SKM-1 (cell line): Measurements from ENCODE around the gene MATN1.

Experiments used
- DNase-seq: peaks from one replicate; lab custom pipeline; 2025; ENCODE audit not compliant: unreplicated experiment; lab: John Stamatoyannopoulos, UW

MATN1 gene

DNA sequence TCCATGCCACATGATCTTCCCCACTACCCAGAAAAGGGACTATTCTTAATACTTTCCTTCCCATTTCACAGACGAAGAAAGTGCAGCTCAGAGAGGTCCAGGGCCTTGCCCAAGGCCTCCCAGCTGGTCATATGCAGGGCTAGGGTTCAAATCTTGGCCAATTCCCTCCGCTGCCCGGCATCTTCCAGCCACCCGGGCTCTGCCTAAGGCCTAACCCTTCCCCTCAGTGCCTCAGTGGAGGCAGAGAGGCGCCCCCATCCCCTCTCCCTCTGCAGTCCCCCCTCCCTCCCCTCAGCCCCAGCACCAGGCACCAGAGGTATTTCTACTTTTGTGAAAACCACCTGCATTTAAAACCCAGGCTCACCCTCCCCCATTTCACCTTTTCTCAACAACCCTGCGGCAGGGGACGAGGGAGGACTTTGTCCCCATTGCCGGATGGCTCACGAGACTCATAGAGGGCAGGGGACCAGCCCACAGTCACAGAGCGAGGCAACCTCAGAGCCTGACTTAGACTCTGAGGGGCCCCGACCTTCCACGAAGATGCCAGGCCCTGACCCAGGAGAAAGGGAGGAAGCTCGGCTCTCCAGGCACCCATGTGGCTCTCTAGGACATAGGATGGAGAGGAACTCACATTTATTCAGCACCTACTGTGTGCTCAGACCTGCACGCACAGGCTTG lies 21.9 kb upstream of the MATN1 start:
- no peak for DNase-seq

DNA sequence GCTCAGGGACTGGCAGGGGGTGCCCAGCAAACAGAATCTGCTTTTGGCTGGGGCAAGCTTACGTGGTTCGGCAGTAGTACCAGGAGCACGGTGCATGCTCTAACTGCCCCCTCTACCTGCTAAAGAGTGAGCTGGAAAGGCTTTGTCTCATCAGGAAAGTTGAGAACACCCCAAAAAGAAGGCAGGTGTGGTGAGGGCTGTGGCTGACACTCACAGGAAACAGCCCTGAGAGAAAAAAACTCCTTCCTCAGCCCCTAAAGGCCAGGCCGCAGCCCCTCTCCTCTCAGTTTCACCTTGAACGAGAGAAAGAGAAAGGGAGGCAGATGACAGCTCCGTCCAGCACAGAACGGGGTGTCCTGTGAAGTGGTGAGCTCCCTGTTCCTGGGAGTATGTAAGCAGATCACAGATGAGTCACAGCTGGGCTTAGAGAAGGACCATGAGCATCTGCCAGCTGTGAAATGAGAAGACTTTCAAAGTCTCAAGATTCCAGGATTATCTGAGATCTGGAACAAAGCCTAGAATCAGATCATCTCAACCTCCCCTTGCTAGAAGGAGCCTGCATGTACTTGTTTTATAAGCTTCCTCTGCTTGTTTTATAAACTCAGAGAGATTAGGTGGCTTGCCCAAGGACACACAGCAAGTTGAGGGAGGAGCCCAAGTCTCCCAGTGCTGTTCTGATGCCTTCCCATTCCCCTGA lies 20.8 kb upstream of the MATN1 start:
- no peak for DNase-seq

DNA sequence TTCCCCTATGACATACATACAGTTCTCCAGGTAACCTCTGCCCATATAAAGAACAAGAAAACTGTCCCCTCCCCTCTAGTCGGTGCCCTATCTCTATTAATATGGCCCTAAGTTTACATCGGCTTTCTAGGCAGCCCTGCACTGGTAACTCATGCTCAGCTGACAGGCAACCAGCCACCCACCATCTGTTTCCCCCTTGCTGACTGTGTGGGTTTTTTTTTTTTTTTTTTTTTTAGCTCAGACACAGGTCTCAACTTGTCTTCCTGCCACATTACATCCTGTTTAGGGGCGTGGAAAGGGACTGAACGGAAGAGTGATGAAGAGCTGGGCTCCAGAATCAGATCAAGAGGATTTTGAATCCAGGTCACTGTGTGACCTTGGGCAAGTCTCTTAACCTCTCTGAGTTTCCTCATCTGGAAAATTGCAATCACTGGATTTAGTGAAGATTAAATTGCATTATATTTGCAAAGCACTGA lies 20.2 kb upstream of the MATN1 start:
- DNase-seq, result no peak

DNA sequence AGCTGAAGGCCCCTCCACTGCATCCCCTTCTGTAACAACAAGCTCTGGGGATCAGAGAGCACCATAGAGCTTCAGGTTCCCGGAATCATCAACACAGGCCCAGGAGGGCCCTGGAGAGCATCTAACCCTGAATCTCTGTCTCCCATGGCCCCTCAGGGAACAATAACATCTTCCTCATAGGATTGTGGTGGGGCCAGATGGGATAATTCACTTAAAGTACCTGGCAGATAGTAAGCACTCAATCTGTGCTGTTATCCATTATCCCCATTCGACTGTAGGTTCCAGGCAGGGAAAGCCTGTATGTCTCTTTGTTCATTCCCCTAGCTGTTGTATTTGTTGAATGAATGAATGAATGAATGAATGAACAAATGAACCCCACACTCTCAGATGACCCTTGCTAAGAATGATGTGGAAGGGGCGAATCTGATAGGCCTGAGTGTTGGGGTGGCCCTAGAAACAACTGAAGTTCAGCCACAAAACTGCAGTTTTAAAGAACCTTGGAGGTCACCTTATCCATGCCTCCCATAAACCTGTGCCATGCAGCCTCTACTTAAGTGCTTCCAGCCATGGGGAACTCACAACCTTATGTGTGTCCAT lies 19.7 kb upstream of the MATN1 start:
- DNase-seq, result no peak

DNA sequence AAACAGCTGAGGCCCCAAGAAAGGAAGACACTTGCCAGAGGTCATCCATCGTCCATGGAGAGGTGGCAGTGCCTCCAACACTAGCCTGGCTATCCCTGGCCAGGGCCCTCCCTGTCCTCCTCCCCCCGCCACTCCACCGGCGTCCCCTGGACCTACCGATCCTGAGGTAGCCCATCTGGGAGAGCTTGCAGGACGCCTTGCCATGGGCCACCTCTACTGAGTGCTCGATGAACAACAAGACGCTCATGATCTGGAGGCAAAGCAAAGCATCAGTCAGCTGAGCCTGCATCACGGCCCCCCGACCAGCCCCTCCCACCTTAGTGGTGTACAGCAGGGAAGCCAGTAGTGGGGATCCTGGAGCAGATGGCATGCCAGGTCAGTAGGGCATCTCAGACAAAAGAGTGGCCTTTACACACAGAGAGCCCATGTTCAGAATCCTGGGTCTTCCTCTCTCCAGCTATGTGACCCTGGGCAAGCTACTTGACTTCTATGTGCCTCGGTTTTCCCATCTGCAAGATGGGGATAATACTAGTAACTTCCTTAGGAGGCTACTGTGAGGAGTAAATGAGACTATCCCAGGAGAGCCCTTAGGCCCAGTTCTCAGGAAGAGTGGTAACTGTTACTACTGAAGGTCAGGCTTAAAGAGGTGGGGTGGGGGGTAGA lies 19.0 kb upstream of the MATN1 start:
- DNase-seq, result no peak

DNA sequence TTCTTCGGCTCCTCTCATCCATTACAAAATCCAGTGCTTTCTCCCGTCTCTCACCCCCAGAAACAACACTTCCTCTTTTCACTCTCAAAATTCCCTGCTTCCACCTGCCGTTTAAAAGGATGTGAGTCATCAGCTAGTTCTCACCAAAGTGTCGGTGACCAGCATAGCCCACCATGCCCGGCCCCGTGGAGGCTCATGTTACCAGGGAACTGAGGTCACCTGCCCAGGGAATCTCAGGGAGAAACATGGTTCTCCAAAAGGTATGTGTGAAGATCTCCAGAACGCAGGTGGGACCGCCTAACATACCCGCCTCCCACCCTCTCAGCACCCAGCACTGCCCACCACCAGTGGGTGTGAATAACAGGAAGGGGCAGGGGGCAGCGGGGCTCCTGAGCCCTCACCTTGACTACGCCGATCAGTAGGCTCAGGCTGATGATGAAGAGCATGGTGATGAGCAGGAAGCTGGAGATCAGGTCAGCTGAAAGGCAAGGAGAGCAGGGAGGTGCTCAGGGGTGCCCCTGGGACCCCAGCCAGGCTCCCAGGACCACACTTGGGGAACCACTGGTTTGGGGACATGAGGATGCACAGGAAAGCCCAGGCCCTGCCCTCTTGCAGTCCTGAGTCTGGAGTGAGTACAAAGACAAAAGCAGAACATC lies 18.0 kb upstream of the MATN1 start:
- no peak for DNase-seq

DNA sequence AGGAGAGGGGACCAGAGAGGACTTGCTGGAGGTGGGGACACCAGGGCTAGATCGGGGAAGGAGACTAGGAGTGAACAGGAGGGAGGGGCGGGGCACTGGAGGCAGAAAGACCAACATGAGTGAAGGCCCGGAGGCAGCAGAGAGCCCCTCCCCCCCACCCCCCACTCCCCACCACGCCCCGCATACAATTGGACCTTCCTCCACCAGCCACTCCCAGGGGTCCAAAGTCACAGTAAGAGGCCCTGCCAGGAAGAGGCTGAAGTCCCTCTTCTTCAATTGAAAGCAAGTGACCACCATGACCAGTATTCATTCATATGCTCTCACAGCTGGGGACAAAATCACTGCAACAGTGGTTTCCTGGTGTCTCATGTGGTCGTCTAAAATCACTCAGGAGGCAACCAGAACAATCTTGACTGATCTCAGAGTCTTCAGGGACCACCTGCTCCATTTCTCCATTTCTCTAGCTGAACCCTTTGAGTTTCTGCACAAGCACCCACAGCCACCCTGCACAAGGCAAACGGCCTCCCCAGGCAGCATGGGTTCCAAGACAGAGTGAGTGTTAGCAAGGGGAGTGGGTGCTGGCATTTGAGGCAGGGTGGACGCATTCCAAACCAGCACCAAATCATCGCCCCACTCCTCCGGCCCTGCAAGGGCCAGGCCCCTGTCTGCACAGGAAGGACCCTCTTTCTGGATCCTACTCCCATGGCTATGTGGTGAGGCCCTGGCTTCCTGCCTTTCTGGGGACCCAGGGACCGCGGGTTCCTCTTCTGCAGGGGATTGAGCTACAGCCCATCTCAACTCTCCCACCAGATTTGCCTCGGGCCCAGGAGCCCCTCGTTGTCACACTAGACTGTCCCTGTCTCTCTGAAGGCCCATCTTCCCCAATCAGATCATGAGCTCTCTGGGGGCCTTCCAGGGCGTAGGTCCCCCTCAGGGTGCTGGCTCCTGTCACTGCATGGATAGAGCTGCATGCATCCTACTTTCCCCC lies 17.2 kb upstream of the MATN1 start:
- no peak for DNase-seq

DNA sequence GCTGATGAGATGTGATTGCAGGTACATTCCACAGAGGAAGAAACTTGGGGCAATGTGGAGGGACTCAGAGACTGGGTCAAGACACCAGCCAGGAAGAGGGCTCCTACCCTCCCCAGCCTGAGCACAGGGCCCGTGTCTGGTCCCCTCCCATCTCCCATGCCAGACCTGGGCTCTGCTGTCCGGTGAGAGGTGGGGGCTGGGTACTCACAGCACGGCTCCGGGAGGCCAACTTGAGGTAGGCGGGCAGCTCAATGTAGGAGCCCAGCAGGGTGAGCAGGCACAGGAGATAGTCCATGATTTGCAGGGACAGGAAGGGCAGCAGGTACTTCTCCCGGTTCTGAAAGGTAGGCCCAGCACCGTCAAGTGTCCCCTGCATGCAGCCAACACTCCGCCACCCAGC lies 16.2 kb upstream of the MATN1 start:
- DNase-seq, result no peak

DNA sequence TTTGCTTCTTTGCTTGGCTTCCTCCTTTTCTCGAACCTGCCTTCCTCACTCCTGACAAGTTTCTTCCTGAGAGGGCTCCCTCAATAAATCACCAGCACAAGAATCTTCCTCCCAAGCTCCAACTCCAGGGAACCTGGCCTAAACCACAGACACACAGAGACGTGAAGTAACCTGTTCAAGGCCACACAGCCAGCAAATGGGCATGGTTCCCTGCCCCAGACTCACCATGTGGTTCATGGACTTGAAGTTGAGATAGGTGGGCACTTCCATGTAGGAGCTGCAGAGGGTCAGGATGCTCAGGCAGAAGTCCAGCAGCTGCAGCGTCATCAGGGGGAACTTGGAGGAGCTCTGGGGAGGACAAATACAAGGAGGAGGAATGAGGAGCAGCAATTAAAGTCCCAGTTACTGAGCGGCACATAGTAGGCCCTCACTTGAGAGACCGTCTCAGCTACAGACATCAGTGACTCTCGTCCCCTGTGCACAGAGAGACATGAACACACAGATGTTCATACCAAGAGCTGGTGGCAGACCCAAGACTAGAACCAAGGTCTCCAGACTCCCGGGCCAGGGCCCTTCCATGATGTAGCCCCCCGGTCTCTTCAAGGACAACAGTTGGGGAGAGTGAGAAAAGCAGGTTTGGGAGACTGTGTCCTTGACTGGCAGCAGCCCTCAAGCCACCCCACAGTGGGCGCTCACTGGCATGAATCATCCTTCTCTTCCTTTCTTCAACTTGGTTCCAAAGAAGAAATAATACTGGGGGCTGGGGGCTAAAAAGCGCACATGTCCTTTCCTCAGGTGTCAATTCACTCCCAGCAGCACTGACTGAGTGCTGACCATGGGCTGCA lies 15.6 kb upstream of the MATN1 start:
- DNase-seq, result no peak

DNA sequence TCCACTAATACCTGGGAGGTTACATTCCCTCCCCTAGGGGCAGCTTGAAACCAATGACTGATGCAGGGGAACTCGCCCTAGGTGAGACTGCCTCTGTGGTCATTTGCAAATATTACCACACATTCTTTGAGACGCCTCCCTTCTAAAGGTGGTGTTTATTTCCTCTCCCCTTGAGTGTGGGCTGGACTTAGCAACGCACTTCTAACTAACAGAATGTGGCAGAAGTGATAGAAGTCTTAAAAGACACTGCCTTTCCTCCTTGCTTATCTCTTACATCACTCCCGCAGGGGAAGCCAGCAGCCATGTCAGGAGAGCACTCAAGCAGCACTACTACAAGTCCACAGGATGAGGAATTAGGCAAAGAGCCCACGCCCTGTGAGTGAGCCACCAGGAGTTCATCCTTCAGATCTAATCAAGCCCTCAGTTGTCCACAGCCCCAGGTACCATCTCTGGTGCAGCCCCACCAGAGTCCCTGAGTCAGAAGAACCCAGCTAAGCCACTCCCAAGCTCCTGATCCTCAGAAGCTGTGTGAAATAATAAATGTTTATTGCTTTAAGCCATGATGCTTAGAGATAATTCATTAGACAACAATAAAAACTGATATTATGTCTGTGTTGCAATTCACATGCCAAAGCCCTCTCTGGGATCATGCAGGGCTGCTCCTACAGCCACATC lies 14.8 kb upstream of the MATN1 start:
- no peak for DNase-seq

DNA sequence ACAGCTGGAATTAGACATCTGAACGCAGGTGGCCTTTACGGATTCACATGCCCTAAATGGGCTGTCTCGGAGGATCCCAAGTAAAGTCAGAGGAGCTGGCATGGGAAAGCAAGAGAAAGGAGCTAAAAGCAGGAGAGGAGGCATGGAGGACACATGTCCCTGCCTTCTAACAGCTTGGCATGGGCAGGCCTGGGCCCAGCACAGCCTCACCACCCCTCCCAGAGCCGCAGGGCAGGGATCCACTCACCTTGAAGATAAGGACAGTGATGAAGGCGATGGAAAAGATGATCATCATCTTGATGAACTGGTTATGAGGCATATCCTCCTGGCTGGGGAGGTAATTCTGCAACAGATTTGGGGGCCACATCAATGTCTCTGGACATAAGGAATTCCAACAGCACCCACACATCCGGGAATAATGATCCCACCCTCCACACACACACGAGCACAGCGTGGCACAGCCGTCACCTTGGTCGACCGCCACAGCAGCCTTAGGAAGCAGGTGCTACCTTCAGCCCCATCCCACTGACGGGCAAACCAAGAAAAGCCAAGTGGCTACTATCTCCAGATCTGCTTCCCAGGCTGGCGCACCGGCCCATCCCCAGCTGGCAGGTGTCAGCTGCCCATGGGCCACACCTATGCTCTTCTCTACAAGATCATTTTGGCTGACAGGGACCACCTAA lies 14.1 kb upstream of the MATN1 start:
- no peak for DNase-seq

DNA sequence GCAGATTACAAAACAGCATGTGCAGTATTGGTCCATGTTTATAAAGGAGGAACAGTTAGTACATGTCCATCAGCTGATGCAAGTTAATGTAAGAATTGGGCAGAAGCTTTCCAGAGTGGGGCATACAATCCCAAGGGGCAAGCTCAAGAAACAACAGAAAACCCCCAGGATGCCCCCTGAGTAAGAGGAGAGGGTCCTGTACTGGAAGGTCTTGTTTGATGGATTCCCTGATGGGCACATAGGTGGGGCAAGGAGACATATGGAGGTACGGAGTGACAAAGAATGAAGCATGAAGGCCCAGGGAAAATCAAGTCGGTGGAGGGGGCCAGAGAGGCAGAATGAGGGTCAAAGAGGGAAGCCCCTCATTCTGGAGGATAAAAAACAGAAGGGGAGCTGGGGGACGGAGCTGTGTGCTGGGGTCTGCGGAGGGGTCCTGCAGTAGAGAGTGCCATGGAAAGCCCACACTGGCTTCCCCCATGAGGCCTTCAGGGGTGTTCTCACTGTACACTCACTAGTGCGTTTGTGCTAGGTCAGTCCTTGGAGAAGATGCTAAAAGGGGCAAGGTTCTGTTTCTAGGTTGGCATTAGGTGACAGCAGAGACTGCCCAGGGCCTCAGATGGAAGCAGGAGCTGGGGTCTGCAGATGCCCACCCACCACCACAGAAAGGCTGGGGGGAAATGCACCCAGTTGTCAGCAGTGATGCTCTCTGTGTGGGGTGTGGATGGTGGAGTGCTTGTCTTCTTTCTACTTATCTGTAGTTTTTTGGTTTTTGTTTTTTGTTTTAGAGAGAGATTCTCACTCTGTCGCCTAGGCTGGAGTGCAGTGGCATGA lies 12.5 kb upstream of the MATN1 start:
- DNase-seq, result no peak

DNA sequence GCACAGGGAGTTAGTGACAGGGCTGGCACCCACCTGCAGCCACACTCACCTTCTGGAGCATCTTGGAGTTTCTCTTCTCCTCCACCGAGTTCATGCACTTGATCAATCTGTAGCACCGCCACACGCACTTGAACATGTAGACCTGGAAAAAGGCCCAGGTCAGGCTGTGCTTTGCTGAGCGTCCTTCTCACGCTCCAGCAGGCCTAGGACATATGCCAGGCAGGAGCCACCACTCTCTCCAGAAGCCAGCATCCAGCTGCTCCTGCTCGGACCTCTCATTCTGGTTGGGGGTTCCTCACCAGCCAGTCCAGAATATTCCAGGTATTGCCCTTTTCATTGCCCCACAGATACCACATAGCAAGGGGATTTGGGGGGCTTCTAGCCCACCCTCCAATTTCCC lies 11.7 kb upstream of the MATN1 start:
- no peak for DNase-seq

DNA sequence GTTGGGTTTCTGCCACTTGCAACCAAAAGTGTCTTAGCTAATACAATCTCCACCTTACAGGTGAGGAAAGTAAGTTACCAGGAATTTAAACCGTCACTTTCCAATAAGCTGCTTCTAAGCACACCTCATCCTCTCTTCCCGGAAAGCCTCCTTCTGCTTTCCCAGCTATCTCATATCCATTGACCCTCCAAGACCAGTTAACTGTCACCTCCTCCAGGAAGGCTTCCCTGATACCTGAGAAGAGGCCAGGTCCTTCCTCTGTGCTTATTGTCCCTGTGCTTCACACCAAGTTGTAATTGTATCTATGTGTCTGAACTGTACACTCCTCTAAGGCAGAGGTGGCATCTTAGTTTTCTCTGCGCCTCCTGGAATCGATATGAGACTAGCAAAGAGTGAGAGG lies 11.2 kb upstream of the MATN1 start:
- no peak for DNase-seq

DNA sequence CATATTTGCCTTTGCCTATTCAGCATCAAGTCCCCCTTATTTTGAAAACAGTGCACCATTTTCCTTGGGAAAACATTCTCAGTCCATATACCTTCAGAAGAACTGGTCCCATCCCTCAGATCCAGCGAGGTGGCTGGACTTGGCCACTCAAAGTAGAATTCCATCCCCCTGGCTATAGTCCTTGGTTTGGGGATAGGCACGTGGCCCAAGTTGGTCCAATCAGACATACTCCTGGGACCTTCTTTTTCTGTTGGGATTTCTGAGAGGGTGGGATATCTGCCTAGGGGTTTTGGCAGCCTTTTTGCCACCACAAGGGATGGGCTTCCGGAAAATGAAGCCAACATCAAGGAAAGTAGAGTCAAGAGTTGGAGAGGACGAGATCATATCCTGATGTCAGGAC lies 10.7 kb upstream of the MATN1 start:
- no peak for DNase-seq

DNA sequence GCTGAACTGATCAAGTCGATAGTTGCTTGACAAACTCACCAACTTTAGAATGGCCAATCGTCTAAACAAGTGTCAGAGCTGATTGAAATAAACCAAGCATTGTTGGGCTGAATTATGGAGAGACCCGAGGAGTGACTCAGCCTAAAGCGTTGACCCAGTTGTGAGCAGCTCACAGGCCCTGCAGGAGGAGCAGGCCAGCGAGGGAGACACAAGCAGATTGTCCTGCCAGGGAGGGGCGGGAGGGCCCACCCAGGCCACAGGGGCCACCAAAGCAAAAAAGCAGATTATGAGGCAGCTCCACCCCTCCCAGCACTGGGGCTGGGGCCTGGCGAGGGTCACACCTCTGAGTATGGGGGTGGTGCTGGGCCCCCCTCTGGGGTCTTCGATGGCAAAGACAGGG lies 10.1 kb upstream of the MATN1 start:
- no peak for DNase-seq

DNA sequence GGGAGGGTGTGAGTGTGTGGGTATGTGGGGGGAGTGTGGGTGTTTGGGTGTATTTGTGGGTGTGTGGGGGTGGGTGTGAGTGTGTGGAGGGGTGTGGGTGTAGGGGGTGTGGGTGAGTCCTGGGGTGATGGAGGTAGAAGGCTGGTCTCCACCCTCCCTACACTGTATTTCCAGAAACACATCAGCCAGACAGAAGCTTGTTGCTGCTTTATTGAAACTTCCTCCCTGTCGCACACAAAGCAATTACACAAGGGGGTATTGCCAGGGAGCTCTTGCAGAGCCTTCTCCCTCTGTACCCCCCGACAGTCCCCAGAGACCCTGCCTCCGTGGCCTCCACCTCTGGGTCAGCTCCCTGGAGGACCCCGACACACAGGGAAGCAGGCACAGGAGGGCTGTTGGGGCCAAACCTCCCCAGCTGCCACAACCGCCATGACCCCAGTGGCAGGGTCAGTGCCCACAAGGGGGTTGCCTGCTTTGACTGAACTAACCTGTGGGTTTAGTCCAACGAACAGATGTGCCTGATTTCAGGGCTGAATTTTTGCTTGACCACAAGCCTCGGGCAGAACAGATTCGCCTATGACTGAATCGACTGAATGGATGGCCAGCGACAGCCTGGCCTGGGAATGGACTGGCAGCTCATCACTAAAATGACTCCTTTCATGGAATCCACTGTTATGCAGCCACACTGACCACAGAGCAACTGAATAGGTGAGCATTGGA lies 9.1 kb upstream of the MATN1 start:
- peak; percentile 30 for DNase-seq
